NCI-H460 (cell line): Measurements from ENCODE around the gene MICAL2. TPM values are rescaled to one million over a fixed set of nuclear protein-coding genes. Genes with fewer than 3 reads are reported as not detected.

Source experiments
- DNase-seq: peaks from one replicate; pipeline ENCODE4 v3.0.0-alpha.2; 2016; ENCODE audit warnings: low read depth; ENCODE audit errors: extremely low read depth
- total RNA-seq: library from RNA; depleted of rRNA; stranded (reverse); fragments of >200 nt; shearing (Covaris generic); gene quantifications from 2 replicates; pipeline ENCODE4 v1.2.3, GENCODE V29; 2014

The MICAL2 gene
- total RNA-seq, 1 experiment from 2014 or later: 1.4 TPM

DNA sequence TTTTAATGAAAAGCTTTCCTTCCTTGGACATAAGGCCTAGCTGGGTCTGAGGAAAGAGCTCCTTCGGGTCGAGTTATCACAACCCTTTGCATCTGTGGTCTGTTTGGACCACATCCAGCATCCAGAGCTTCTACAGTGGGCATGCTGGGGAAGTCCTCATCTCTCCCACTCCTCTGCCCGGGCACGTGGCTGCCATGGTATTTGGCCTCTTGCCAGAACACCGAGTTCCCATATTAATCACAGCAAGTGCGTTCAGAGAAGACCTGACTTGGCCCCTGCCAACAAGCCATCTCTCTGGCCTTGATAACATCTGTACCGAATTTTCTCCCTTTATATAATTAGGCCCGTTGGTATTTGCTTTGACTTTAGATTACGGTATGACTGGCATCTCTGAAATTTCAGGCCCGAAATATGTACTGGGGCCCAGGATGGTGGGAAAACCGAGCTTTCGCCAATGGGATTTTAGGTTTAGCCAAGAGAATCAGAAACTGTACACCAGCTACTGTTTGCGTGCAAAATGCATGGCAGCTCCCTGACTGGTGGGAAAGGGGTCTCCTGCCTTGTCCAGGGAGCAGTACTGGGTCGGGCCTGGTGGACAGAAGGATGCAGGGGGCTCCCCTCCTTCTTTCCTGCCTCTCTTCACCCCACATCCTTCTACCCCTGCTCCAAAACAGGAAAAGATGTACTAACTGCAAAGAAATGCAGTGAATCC, 90.0 kb downstream of the MICAL2 start:
- DNase-seq: no peak

- no peak for DNase-seq
These were observed 90.9 kb downstream of the MICAL2 start for GRCh38 chr11:12200991-12201985.

DNA sequence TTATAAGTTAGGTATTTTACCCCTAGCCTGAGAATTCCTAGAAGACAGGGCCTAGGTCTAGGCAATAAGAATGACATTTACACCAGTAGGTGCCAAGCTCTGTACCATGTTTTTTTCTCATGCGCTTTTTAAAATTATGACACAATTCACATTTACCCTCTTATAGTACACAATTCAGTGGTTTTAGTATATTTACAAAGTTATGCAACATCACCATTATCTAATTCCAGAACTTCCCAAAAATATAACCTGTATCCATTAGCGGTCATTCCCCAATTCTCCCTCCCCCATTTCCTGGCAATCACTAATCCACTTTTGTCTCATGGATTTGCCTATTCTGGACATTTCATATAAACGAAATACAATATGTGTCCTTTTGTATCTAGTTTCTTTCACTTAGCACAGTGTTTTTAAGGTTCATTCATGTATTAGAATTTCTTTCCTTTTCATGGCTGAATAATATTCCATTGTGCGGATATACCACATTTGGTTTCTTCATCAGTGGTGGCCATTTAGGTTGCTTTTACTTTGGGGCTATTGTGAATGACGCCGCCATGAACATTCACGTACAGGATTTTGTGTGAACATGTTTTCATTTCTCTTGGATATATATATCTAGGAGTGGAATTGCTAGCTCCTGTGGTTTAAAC, 92.4 kb downstream of the MICAL2 start:
- DNase-seq: no peak

DNA sequence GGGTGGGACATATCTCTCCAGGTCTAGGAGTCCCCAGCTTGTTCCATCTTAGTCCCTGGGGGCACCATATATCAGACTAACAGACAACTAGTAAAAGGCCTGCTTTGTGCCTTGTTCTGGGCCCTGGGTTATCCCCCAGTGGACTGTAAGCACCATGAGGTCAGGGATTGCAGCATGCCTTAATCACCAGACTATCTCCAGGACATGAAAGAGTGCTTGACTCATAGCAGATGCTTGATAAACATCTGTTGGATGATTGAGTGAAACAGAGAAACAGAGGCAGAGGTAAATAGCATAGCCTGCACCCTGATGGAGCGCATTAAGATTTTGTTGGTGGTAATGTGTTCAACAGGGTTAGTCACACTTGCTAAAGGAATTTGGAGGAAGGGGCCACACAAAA, 94.1 kb downstream of the MICAL2 start:
- DNase-seq: no peak

DNA sequence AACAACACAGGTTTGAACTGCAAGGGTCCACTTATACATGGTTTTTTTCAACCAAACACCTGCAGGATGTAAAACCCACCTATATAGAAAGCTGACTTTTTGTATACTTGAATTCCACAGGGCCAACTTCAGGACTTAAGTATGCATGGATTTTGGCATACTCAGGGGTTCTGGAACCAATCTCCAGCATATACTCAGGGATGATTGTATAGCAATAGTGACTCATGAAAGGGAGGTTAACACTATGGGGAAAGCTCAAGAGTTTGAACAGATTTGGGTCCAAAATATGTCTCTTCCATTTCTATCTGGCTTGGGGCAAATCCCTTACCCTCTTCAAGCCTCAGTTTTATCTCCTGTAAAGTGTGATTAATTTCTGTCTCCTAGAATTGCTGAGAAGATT, 94.9 kb downstream of the MICAL2 start:
- no peak for DNase-seq

- no peak for DNase-seq
These were observed 96.1 kb downstream of the MICAL2 start for GRCh38 chr11:12206529-12206928.

DNA sequence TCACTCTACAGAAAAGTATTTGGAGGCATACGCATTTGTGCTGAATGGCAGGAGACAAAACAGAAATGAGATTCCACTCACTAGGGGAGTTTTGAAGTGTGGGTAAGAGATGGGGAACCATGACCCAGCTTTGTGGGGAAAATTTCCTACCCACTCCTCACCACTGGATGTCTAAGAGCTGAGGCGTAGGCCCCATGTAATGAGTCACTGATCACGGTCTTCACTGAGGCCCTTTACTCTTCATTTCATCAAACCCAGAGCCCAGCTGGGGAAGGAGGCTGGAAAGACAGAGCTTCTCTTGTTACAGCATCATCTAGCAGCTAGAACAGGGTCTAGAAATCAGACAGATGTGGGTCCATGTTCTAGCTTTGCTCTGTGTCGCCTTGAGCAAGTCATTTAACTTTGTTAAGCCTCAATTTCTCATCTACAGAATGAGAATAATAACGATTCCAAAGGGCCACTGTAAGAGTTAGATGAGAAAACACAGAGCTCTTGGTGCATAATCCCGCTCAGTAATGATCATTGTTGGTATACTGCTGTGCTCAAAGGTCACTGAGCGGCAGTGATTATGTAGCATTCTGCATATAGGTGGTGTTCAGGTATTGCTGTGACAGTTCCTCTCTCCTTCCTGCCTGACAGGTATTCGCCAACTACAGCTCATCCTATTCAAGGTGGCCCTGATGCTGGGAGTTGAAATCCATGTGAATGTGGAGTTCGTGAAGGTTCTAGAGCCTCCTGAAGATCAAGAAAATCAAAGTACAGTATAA, 97.2 kb downstream of the MICAL2 start:
- DNase-seq: no peak

DNA sequence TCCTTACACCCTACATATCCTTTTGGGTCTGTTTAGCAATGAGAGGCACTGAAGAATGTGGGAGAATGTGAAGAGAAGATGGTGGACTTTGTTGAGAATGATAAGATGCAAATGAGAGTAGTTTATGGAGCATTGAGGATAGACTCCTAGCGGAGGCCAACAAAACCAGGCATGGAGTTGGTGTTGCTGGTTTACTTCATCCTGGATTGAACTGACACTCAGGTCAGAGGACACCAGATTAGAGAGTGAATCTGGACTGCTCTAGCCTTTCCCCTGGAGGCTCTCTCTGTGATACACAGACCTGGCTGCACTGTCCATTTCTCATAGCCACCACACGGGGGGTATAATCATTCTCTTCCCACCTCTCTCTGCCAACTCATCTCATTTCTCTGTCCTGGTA, 98.7 kb downstream of the MICAL2 start:
- no peak for DNase-seq

- DNase-seq: no peak
These were observed 99.8 kb downstream of the MICAL2 start for GRCh38 chr11:12210200-12210599.

GRCh38 chr11:12211331-12212065, 101.1 kb downstream of the MICAL2 start:
- DNase-seq: no peak

DNA sequence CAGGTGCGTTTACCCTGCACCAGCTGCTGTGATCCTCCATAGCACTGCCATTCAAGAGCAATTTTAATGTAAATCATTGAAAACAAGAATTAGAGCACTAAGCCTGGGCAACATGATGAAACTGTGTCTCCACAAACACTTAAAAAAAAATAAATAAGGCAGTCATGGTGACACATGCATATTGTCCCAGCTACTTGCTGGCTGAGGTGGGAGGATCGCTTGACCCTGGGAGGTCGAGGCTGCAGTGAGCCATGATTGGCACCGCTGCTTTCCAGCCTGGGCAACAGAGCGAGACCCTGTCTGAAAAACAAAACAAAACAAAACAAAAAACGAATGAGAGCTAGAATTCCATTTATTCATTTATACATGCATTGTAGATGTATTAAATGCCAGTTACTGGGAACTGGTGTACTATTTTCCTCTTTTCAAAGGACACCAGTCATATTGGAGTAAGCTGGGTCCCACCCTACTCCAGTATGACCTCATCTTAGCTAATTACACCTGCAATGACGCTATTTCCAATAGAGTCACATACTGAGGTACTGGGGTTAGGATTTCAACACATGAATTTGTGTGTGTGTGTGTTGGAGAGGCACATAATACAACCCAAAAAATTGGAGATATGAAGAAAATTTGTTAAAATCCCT, 101.9 kb downstream of the MICAL2 start:
- DNase-seq: no peak

DNA sequence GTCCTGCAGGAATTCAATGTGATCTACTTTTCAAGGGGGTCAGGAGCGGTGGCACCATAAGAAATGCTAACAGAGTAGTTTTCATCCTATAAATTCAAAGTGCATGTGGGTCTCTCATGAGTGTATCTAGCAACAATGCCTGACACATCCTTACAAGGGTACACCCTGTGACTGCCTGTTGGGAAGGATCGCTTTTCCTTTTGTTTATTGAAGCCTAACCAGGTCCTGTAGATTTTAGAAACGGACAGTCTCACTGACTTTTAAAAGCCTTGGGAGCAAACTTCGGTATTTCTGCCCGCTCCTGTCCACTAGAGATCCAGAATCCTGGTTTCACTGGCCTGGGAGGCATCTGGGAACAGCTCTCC, 102.4 kb downstream of the MICAL2 start:
- no peak for DNase-seq

DNA sequence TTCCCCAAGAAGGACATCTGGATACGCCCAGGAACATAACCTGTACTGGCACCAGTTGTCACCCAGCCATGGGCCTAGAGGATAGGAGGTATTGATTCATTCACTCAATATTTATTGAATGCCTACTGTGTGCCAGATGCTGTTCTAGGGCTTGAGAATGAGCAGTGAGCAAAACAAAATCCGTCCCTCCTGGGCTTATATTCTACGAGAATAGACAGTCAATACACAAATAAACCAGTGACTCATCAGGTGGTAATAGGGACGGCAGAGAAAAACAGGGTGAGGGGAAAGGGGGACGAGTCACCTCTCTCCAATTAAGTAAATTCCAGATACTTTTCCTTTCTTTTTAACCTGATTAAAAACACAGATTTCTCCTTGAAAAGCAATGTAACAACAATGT, 103.5 kb downstream of the MICAL2 start:
- DNase-seq: no peak

DNA sequence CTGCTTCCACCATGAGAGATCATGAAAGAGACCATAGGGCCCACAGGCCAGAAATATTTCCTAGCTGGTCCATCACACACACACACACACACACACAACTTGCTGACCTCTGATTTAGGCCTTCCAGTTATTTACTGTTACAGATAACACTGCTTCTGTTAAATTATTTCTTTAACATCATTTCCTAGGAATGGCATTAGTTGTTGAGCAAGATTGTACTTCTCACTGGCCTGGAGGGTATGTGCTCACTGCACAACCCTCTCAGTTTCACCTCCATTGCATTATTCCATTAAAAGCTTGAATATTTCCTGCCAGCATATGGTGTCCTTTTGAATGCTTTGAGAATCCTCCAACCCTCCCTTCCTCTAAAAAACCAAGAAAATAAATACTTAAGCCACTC, 104.4 kb downstream of the MICAL2 start:
- DNase-seq: no peak

GRCh38 chr11:12215181-12215593, 104.8 kb downstream of the MICAL2 start:
- DNase-seq: no peak

DNA sequence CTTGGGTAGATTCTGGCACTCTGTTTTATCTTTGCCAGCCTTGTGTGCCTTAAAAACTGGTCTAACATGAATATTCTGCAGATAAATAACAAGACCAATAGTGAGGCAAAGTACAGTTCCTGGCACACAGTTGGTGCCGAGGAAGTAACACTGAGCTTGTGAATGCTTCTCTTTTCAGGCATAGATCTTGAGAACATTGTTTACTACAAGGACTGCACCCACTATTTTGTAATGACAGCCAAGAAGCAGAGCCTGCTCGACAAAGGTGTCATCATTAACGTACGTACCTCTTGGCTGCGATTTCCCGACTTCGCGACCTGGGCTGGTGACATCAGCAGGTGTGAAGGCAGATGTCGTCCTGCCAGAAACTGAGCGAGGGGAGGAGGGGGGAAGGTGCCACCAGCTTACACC, 105.7 kb downstream of the MICAL2 start:
- DNase-seq: no peak

DNA sequence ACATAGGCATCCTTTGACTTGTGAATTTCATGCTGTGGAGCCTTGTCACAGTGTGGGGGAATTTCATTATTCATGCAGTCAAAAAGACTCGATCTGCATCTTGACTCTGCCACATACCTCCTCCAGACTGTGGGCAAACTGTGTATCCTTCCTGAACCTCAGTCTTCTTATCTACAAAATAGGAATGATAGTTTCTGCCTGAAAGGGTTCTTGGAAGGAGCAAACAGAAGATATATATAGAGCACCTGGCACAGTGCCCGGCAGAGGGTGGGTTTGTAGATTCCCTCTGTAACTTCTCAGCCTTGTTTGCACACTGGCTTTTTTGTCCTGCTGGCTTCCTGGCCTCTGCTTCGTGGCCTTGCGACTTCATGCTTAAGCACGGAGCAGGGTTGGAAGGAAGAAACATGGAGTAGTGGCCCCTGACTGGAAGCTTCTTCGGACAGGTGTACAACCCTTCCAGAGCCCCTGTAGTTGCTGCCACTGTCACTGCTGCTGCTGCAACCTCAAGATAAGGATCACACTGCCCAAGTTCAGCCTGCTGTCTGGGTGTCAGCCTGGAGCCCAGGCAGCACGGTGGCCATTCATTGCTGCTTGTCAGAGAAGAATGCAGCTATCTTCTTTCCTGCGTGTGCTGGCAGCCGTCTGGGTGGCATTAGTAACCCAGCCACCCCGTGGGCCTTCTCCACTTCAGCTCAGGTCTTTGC, 106.4 kb downstream of the MICAL2 start:
- DNase-seq: no peak

DNA sequence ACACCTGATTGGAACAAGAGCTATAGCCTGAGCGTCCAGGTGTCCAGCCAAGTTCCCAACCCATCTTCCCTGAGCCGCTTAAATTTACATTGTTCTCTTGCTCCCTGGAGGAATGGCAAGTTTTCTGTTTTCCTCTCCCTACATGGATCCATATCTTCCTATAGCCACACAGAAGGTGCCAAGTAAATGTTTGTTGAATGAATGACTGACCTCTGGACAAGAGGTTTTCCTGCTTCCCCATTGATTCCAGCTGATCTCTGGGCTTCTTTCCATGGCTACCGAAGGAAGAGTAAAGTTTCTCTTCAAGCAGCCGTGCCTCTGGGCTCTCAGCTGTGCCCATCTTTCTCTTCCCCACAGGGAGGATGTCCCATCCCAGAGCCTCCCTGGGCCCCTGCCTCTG, 107.5 kb downstream of the MICAL2 start:
- DNase-seq: no peak

DNA sequence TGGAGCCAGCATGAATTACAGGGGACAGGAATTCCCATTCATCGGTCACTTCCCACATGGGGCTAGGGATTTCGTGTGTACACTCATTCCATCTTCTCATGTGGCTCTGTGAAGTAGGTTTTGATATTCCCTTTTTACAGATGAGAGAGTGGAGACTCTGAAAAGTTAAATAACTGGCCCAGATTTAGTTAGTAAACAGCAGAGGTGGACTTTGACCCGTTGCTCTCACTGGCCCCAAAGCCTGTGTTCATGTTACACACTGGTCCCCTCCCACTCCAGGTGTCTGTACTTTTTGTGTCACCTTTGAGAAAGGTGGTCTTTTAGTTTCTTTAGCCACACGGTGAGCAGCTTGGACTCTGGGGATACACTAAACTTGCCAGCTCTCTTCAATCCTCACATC, 108.5 kb downstream of the MICAL2 start:
- DNase-seq: no peak
